K562 (cell line): ENCODE measurements around the gene SPATA17. TPM values are rescaled to one million over a fixed set of nuclear protein-coding genes. Genes with fewer than 3 reads are reported as not detected.

Experiments
- ATAC-seq: fragments of 200-7000 bp; cut with Tn5 transposase; 3 replicates; pipeline ENCODE4 v1.9.1; 2020; ENCODE audit warnings: moderate library complexity
- BruUV-seq: library from RNA; stranded (reverse); fragments of 400-500 nt; replicated peaks from 2 replicates; lab custom pipeline; 2021; lab: Mats Ljungman, UMichigan
- CTCF ChIA-PET: fragments of 300-600 bp; formaldehyde crosslinking; extraction: SDS; loops from one replicate; lab custom pipeline; 2021; ENCODE audit warnings: low intra/inter-chr PET ratio; lab: Yijun Ruan, JAX
- POLR2A ChIA-PET: fragments of 300-600, 350-650 bp; sonication (Branson Sonifier 250); formaldehyde crosslinking; extraction: SDS; loops from one replicate; lab custom pipeline; 2021; ENCODE audit warnings: antibody characterized with exemption, inconsistent platforms; lab: Yijun Ruan, JAX
- DNase-seq, 4 experiments: peaks; one replicate each; pipeline versions ENCODE4 v3.0.0 to v3.0.0-alpha.2; 2011 to 2018; ENCODE audit warnings: low spot score in 3 of 4, mixed read lengths in 3 of 4; ENCODE audit errors: extremely low read depth in 1 of 4
- FAIRE-seq: peaks from 2 replicates; lab custom pipeline; 2011; peaks lifted over from hg19 to GRCh38; lab: Jason Lieb, UNC
- H2AFZ ChIP-seq: 2 replicates; pipeline ENCODE4 v1.6.0; 2011; ENCODE audit warnings: low read depth, low read length, control low read depth, inconsistent platforms
- H3K27ac ChIP-seq: fragments of 200-600 bp; 3 replicates; pipeline ENCODE4 v1.8.0; 2011; ENCODE audit warnings: low read depth, mild to moderate bottlenecking, control low read depth, inconsistent platforms, low read length, moderate library complexity, mixed read lengths; ENCODE audit errors: extremely low read depth
- H3K27me3 ChIP-seq, 2 experiments: fragments of 300-600 bp in 1 of 2; 2 replicates in 1 of 2; 3 replicates in 1 of 2; pipeline versions ENCODE4 v1.6.0 to v1.8.0; 2011; ENCODE audit warnings: inconsistent platforms in 2 of 2, low read length in 2 of 2, mild to moderate bottlenecking in 1 of 2, mixed read lengths in 1 of 2, moderate library complexity in 1 of 2; ENCODE audit not compliant: control insufficient read depth in 2 of 2, insufficient read depth in 2 of 2
- H3K36me3 ChIP-seq: fragments of 300-600 bp; 3 replicates; pipeline ENCODE4 v1.8.0; 2011; ENCODE audit warnings: mild to moderate bottlenecking, low read length, inconsistent platforms; ENCODE audit not compliant: control insufficient read depth, insufficient read depth
- H3K4me1 ChIP-seq, 2 experiments: fragments of 200-600 bp in 1 of 2; replicated peaks in 1 of 2; 2 replicates in 1 of 2; 3 replicates in 1 of 2; pipeline versions ENCODE4 v1.5.1 to v1.8.0; 2011; ENCODE audit warnings: inconsistent platforms in 2 of 2, low read length in 2 of 2, mild to moderate bottlenecking in 1 of 2, mixed read lengths in 1 of 2, moderate library complexity in 1 of 2; ENCODE audit not compliant: control insufficient read depth in 2 of 2, insufficient read depth in 2 of 2
- H3K4me2 ChIP-seq: 2 replicates; pipeline ENCODE4 v1.6.1; 2011; ENCODE audit warnings: low read length, control low read depth, inconsistent platforms, mixed read lengths; ENCODE audit not compliant: insufficient read depth
- H3K4me3 ChIP-seq: fragments of 200-600 bp; sonication (generic), shearing (Covaris generic); 2 replicates; pipeline ENCODE4 v1.5.1; 2016; ENCODE audit warnings: control low read depth, inconsistent platforms
- H3K79me2 ChIP-seq: fragments of 200-600 bp; 3 replicates; pipeline ENCODE4 v1.8.0; 2011; ENCODE audit warnings: low read length, inconsistent platforms; ENCODE audit not compliant: control insufficient read depth, insufficient read depth
- H3K9ac ChIP-seq, 2 experiments: 2 replicates each; pipeline versions ENCODE4 v1.6.0 to v1.6.1; 2011; ENCODE audit warnings: low read depth in 2 of 2, low read length in 2 of 2, control low read depth in 1 of 2, inconsistent platforms in 1 of 2, mild to moderate bottlenecking in 1 of 2, mixed read lengths in 1 of 2; ENCODE audit not compliant: insufficient read depth in 1 of 2
- H3K9me1 ChIP-seq: one replicate; pipeline ENCODE4 v1.6.0; 2011; ENCODE audit warnings: inconsistent platforms, mild to moderate bottlenecking, low read length, moderate library complexity; ENCODE audit not compliant: control insufficient read depth, insufficient read depth
- H3K9me3 ChIP-seq: replicated peaks from 2 replicates; pipeline ENCODE4 v1.5.1; 2011; ENCODE audit warnings: low read depth, low read length, inconsistent platforms; ENCODE audit not compliant: control insufficient read depth, insufficient read depth
- H4K20me1 ChIP-seq: replicated peaks from 2 replicates; pipeline ENCODE4 v1.6.1; 2011; ENCODE audit warnings: low read length, inconsistent platforms, mixed read lengths; ENCODE audit not compliant: control insufficient read depth, insufficient read depth
- CREM ChIP-seq: IDR thresholded peaks from 2 replicates; pipeline ENCODE4 v1.6.1; 2014; ENCODE audit warnings: antibody characterized with exemption, low read depth
- FOXP1 ChIP-seq: sonication (generic); formaldehyde crosslinking; IDR thresholded peaks from 2 replicates; pipeline ENCODE4 v1.8.0; 2022; ENCODE audit warnings: mild to moderate bottlenecking, missing genetic modification reagents
- GATA2 ChIP-seq: sonication (generic); formaldehyde crosslinking; IDR thresholded peaks from 2 replicates; pipeline ENCODE4 v1.4.0; 2020; ENCODE audit warnings: mild to moderate bottlenecking, missing genetic modification reagents
- GMEB1 ChIP-seq: fragments of 250-450 bp; sonication (Bioruptor Pico); IDR thresholded peaks from 2 replicates; pipeline ENCODE4 v1.4.0; 2020; ENCODE audit warnings: mild to moderate bottlenecking
- HIVEP1 ChIP-seq: fragments of 250-450 bp; sonication (Bioruptor Pico); IDR thresholded peaks from 2 replicates; pipeline ENCODE4 v1.4.0; 2020; ENCODE audit warnings: mild to moderate bottlenecking
- KLF1 ChIP-seq: fragments of 450-650 bp; IDR thresholded peaks from 2 replicates; pipeline ENCODE4 v1.6.1; 2016; ENCODE audit warnings: missing genetic modification characterization, missing compliant biosample characterization
- MCM3 ChIP-seq: fragments of 450-650 bp; IDR thresholded peaks from 2 replicates; pipeline ENCODE4 v1.6.1; 2016
- NBN ChIP-seq: fragments of 450-650 bp; IDR thresholded peaks from 2 replicates; pipeline ENCODE4 v1.6.1; 2016; ENCODE audit warnings: low read depth, mild to moderate bottlenecking
- POLR2B ChIP-seq: fragments of 450-650 bp; IDR thresholded peaks from 2 replicates; pipeline ENCODE4 v1.6.1; 2018; ENCODE audit warnings: low read depth; ENCODE audit not compliant: partially characterized antibody
- STAT5A ChIP-seq: IDR thresholded peaks from 2 replicates; pipeline ENCODE4 v1.6.1; 2012; ENCODE audit warnings: low read length, inconsistent platforms, borderline replicate concordance
- TAF9B ChIP-seq: fragments of 450-650 bp; IDR thresholded peaks from 2 replicates; pipeline ENCODE4 v1.6.1; 2018; ENCODE audit warnings: mild to moderate bottlenecking; ENCODE audit not compliant: partially characterized antibody
- TCF15 ChIP-seq: fragments of 250-450 bp; sonication (Bioruptor Pico); IDR thresholded peaks from 2 replicates; pipeline ENCODE4 v1.8.0; 2022; ENCODE audit warnings: moderate library complexity, mild to moderate bottlenecking, inconsistent platforms
- TCF7 ChIP-seq: sonication (generic); IDR thresholded peaks from 2 replicates; pipeline ENCODE4 v1.6.1; 2016; ENCODE audit warnings: antibody characterized with exemption, borderline replicate concordance
- in situ Hi-C: fragments of 300-500 bp; cut with MboI; formaldehyde crosslinking; loops from 4 replicates; pipeline ENCODE4 v1.15.0; 2018; ENCODE audit warnings: inconsistent platforms, mixed read lengths
- intact Hi-C: fragments of 100-400 bp; cut with micrococcal nuclease; formaldehyde crosslinking; loops from 2 replicates; pipeline ENCODE4 v1.14.2; 2022
- polyA plus RNA-seq, 8 experiments: library from polyadenylated mRNA; depleted of rRNA in 4 of 8; stranded (reverse) in 5 of 8; unstranded in 3 of 8; fragments of >200 nt; fragmentation: Nextera tagmentation in 2 of 8; fragmentation: Illumina TruSeq in 1 of 8; extraction: Ambion mirVana in 2 of 8; extraction: Trizol in 1 of 8; gene quantifications; 2 replicates each; pipeline versions ENCODE4 v1.2.1 to v1.2.3, GENCODE V29; 2011 to 2014; ENCODE audit warnings: inconsistent platforms in 1 of 8, missing spikeins in 1 of 8
- total RNA-seq, 7 experiments: library from RNA; depleted of rRNA in 6 of 7; stranded (reverse); fragments of >200 nt in 6 of 7; fragmentation: Illumina TruSeq in 2 of 7; extraction: Trizol in 2 of 7; gene quantifications; 2 replicates each; pipeline versions ENCODE4 v1.2.1 to v1.2.3, GENCODE V29; 2011 to 2021; ENCODE audit warnings: low replicate concordance in 1 of 7
- TF ChIP-seq, protein P1 (sequence below): IDR thresholded peaks from 2 replicates; pipeline ENCODE4 v1.6.1; 2014; ENCODE audit warnings: antibody characterized with exemption
- TF ChIP-seq, protein P2 (sequence below): fragments of 250-450 bp; sonication (Bioruptor Pico); IDR thresholded peaks from 2 replicates; pipeline ENCODE4 v1.9.0; 2021; ENCODE audit warnings: mild to moderate bottlenecking

Gene SPATA17
- total and polyA plus RNA-seq, 9 of the 15 experiments (the other 6 are each of a cell fraction or from before 2014, with no cell fraction given): 0.04 to 0.11 TPM; not detected in 7

- no peaks in the 10 kb centered on the region for H3K4me1 ChIP-seq
- no peaks in the 10 kb centered on the region for H4K20me1 ChIP-seq
- no peak overlapping the region for H3K9ac ChIP-seq
- CTCF ChIA-PET: no interaction called here
- intact Hi-C loops (no loop called here), in situ Hi-C loops (no loop called here)
- ATAC-seq: no peak
- H2AFZ ChIP-seq: no peak overlapping the region
- H3K79me2 ChIP-seq: no peaks in the 10 kb centered on the region
- TF ChIP-seq, protein P1, sequence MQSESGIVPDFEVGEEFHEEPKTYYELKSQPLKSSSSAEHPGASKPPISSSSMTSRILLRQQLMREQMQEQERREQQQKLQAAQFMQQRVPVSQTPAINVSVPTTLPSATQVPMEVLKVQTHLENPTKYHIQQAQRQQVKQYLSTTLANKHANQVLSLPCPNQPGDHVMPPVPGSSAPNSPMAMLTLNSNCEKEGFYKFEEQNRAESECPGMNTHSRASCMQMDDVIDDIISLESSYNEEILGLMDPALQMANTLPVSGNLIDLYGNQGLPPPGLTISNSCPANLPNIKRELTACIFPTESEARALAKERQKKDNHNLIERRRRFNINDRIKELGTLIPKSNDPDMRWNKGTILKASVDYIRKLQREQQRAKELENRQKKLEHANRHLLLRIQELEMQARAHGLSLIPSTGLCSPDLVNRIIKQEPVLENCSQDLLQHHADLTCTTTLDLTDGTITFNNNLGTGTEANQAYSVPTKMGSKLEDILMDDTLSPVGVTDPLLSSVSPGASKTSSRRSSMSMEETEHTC: no peak
- no peak for TF ChIP-seq CREM
- no peak for TF ChIP-seq HIVEP1 (CRISPR knock-in tag)
- TF ChIP-seq TCF15: no peak
- TF ChIP-seq NBN: no peak
- TF ChIP-seq GATA2 (CRISPR knock-in tag): no peak
- TF ChIP-seq STAT5A: no peak
- TF ChIP-seq TAF9B: no peak
- TF ChIP-seq TCF7: no peak
- TF ChIP-seq, protein P2, sequence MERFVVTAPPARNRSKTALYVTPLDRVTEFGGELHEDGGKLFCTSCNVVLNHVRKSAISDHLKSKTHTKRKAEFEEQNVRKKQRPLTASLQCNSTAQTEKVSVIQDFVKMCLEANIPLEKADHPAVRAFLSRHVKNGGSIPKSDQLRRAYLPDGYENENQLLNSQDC (CRISPR knock-in tag): no peak
- no peak for TF ChIP-seq MCM3
- TF ChIP-seq FOXP1 (CRISPR knock-in tag): no peak
- no peak for TF ChIP-seq KLF1 (tag)
- no peak for TF ChIP-seq GMEB1 (CRISPR knock-in tag)
- TF ChIP-seq POLR2B: no peak
- H3K36me3 ChIP-seq: no peaks in the 10 kb centered on the region
- BruUV-seq: no TSS peak
- FAIRE-seq: no peak
- POLR2A ChIA-PET: no interaction called here
- 0 out of 2 replicates have a peak, but pooled peaks cover 2% of the 10 kb centered on the region for H3K9me3 ChIP-seq
- DNase-seq: no peak
- H3K4me2 ChIP-seq: no peak overlapping the region
- no peak overlapping the region for H3K27ac ChIP-seq
- no peaks in the 10 kb centered on the region for H3K27me3 ChIP-seq
- no peaks in the 10 kb centered on the region for H3K9me1 ChIP-seq
- H3K4me3 ChIP-seq: no peak overlapping the region
These were observed 30.3 kb downstream of the SPATA17 start for GRCh38 chr1:217661407-217661806.
